SK-N-SH treated with all-trans-retinoic acid at 6 μM for 48 hours (cell line): ENCODE results near the gene P3H1.

Experiments
- ESRRG ChIP-seq: fragments of 250-450 bp; sonication (Bioruptor Pico); IDR thresholded peaks from 2 replicates; pipeline ENCODE4 v1.6.1; 2021; ENCODE audit warnings: mild to moderate bottlenecking
- GLIS3 ChIP-seq: fragments of 250-450 bp; sonication (Bioruptor Pico); IDR thresholded peaks from 2 replicates; pipeline ENCODE4 v1.5.0; 2020; ENCODE audit warnings: mild to moderate bottlenecking, moderate library complexity
- SNAI2 ChIP-seq: fragments of 250-450 bp; sonication (Bioruptor Pico); IDR thresholded peaks from 2 replicates; pipeline ENCODE4 v1.5.0; 2020; ENCODE audit warnings: mild to moderate bottlenecking, moderate library complexity
- TOX ChIP-seq: fragments of 250-450 bp; sonication (Bioruptor Pico); IDR thresholded peaks from 2 replicates; pipeline ENCODE4 v1.8.0; 2021; ENCODE audit warnings: mild to moderate bottlenecking, moderate library complexity, borderline replicate concordance
- ZFP3 ChIP-seq: fragments of 250-450 bp; sonication (Bioruptor Pico); IDR thresholded peaks from 2 replicates; pipeline ENCODE4 v1.5.0; 2020; ENCODE audit warnings: mild to moderate bottlenecking, moderate library complexity
- ZFP30 ChIP-seq: fragments of 450-650 bp; formaldehyde crosslinking; IDR thresholded peaks from 2 replicates; pipeline ENCODE4 v1.5.0; 2022; ENCODE audit warnings: mild to moderate bottlenecking, moderate library complexity
- ZNF565 ChIP-seq: fragments of 450-650 bp; formaldehyde crosslinking; conservative IDR thresholded peaks from 2 replicates; pipeline ENCODE4 v1.5.0; 2020; ENCODE audit warnings: low read depth, mild to moderate bottlenecking, moderate library complexity
- ZNF70 ChIP-seq: fragments of 450-650 bp; formaldehyde crosslinking; IDR thresholded peaks from 2 replicates; pipeline ENCODE4 v1.5.0; 2020; ENCODE audit warnings: mild to moderate bottlenecking, moderate library complexity
- ZNF8 ChIP-seq: fragments of 450-650 bp; formaldehyde crosslinking; IDR thresholded peaks from 2 replicates; pipeline ENCODE4 v1.5.0; 2020; ENCODE audit warnings: mild to moderate bottlenecking, moderate library complexity
- TF ChIP-seq, protein P1 (sequence below): fragments of 250-450 bp; sonication (Bioruptor Pico); IDR thresholded peaks from 2 replicates; pipeline ENCODE4 v1.5.0; 2020; ENCODE audit warnings: mild to moderate bottlenecking, moderate library complexity
- TF ChIP-seq, protein P2 (sequence below): fragments of 250-450 bp; sonication (Bioruptor Pico); IDR thresholded peaks from 2 replicates; pipeline ENCODE4 v1.5.1; 2020; ENCODE audit warnings: low read depth, mild to moderate bottlenecking, moderate library complexity
- TF ChIP-seq, protein P3 (sequence below): fragments of 250-450 bp; sonication (Bioruptor Pico); IDR thresholded peaks from 2 replicates; pipeline ENCODE4 v1.8.0; 2020; ENCODE audit warnings: mild to moderate bottlenecking, moderate library complexity, borderline replicate concordance

DNA sequence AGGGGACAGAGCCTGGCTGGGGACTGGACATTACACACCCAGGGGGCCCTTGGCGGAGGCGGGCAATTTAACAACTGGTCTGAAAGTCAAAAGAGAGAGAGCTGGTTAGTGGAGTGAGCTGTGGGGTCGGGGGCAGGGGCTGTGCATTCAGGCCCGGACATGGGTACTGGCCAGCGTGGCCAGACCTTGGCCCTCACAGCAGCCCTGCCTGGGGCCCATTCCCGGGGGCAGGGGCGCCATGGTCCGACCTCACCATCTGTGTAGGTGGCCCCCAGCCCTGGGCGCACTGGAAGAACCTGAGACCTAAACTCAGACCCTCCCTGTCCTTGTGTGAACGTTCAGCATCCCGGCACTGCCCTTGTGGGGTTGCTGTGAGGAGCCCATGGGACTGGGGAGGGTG lies 31.8 kb downstream of the P3H1 start:
- TF ChIP-seq ESRRG (CRISPR knock-in tag) = no peak
- TF ChIP-seq, protein P1, sequence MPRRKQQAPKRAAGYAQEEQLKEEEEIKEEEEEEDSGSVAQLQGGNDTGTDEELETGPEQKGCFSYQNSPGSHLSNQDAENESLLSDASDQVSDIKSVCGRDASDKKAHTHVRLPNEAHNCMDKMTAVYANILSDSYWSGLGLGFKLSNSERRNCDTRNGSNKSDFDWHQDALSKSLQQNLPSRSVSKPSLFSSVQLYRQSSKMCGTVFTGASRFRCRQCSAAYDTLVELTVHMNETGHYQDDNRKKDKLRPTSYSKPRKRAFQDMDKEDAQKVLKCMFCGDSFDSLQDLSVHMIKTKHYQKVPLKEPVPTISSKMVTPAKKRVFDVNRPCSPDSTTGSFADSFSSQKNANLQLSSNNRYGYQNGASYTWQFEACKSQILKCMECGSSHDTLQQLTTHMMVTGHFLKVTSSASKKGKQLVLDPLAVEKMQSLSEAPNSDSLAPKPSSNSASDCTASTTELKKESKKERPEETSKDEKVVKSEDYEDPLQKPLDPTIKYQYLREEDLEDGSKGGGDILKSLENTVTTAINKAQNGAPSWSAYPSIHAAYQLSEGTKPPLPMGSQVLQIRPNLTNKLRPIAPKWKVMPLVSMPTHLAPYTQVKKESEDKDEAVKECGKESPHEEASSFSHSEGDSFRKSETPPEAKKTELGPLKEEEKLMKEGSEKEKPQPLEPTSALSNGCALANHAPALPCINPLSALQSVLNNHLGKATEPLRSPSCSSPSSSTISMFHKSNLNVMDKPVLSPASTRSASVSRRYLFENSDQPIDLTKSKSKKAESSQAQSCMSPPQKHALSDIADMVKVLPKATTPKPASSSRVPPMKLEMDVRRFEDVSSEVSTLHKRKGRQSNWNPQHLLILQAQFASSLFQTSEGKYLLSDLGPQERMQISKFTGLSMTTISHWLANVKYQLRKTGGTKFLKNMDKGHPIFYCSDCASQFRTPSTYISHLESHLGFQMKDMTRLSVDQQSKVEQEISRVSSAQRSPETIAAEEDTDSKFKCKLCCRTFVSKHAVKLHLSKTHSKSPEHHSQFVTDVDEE (CRISPR knock-in tag) = no peak
- no peak for TF ChIP-seq ZNF565
- TF ChIP-seq, protein P2, sequence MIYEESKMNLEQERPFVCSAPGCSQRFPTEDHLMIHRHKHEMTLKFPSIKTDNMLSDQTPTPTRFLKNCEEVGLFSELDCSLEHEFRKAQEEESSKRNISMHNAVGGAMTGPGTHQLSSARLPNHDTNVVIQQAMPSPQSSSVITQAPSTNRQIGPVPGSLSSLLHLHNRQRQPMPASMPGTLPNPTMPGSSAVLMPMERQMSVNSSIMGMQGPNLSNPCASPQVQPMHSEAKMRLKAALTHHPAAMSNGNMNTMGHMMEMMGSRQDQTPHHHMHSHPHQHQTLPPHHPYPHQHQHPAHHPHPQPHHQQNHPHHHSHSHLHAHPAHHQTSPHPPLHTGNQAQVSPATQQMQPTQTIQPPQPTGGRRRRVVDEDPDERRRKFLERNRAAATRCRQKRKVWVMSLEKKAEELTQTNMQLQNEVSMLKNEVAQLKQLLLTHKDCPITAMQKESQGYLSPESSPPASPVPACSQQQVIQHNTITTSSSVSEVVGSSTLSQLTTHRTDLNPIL = no peak
- no peak for TF ChIP-seq TOX
- no peak for TF ChIP-seq ZNF8 (CRISPR knock-in tag)
- no peak for TF ChIP-seq SNAI2 (CRISPR knock-in tag)
- TF ChIP-seq GLIS3 (CRISPR knock-in tag) = no peak
- TF ChIP-seq ZFP3 = no peak
- TF ChIP-seq ZNF70 = no peak
- TF ChIP-seq, protein P3, sequence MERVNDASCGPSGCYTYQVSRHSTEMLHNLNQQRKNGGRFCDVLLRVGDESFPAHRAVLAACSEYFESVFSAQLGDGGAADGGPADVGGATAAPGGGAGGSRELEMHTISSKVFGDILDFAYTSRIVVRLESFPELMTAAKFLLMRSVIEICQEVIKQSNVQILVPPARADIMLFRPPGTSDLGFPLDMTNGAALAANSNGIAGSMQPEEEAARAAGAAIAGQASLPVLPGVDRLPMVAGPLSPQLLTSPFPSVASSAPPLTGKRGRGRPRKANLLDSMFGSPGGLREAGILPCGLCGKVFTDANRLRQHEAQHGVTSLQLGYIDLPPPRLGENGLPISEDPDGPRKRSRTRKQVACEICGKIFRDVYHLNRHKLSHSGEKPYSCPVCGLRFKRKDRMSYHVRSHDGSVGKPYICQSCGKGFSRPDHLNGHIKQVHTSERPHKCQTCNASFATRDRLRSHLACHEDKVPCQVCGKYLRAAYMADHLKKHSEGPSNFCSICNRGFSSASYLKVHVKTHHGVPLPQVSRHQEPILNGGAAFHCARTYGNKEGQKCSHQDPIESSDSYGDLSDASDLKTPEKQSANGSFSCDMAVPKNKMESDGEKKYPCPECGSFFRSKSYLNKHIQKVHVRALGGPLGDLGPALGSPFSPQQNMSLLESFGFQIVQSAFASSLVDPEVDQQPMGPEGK (CRISPR knock-in tag) = no peak
- TF ChIP-seq ZFP30 (CRISPR knock-in tag) = no peak
